Adrenal gland (tissue), 5 donors: ENCODE results near the gene PSD2.

ENCODE experiments used
- POLR2A ChIP-seq, 2 donors: fragments of 450-650 bp; IDR thresholded peaks; one replicate each; pipeline ENCODE4 v1.6.1; 2017; ENCODE audit warnings: antibody characterized with exemption in 2 of 2, mild to moderate bottlenecking in 2 of 2, moderate library complexity in 1 of 2
- TF ChIP-seq, protein P1 (sequence below), 6 experiments: fragments of 450-650 bp in 4 of 6; fragments of 200-600 bp in 2 of 6; sonication (generic) in 1 of 6; IDR thresholded peaks; 1 replicate in 5 of 6; 2 replicates in 1 of 6; pipeline versions ENCODE4 v1.5.1 to v1.8.0; 2016 to 2021; ENCODE audit warnings: antibody characterized with exemption in 6 of 6, mild to moderate bottlenecking in 2 of 6, moderate library complexity in 1 of 6
- donor health status: DM: no; HTN: no; CAD: no.

DNA sequence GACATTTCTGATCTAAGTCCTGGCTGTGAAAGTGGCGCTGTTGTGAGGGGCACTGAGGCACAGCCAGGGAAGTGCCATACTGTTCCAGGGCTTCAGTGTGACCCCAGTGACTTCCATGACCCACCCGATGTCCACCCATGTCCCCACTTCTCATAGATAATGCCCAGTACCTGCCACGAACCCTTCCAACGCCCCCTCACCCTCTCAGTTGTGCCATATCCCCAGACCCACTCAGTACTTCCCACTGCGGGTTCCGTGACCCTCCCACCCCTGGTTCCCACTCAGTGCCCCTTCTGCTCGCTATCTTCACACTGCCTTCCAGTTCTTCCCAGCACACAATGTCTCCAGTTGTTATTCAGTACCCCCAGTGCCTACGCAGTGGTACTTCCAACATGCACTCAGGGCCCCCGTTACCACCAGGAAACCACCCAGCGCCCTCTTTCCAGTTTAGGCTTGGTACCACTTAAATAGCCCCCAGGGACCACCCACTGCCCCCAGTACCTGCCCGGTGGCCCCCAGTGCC is 30.7 kb upstream of the PSD2 start:
- TF ChIP-seq, protein P1, sequence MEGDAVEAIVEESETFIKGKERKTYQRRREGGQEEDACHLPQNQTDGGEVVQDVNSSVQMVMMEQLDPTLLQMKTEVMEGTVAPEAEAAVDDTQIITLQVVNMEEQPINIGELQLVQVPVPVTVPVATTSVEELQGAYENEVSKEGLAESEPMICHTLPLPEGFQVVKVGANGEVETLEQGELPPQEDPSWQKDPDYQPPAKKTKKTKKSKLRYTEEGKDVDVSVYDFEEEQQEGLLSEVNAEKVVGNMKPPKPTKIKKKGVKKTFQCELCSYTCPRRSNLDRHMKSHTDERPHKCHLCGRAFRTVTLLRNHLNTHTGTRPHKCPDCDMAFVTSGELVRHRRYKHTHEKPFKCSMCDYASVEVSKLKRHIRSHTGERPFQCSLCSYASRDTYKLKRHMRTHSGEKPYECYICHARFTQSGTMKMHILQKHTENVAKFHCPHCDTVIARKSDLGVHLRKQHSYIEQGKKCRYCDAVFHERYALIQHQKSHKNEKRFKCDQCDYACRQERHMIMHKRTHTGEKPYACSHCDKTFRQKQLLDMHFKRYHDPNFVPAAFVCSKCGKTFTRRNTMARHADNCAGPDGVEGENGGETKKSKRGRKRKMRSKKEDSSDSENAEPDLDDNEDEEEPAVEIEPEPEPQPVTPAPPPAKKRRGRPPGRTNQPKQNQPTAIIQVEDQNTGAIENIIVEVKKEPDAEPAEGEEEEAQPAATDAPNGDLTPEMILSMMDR (IDR thresholded peaks at IDR 0.05), result no peak
- TF ChIP-seq POLR2A (IDR thresholded peaks at IDR 0.05), result no peak
